H1 (cell line): Measurements from ENCODE around the gene HAGH. TPM values are rescaled to one million over a fixed set of nuclear protein-coding genes. Genes with fewer than 3 reads are reported as not detected.

Experiments
- GABPA ChIP-seq: IDR thresholded peaks from 2 replicates; pipeline ENCODE4 v1.6.1; 2011; ENCODE audit warnings: mild to moderate bottlenecking, low read length, moderate library complexity, borderline replicate concordance; ENCODE audit not compliant: insufficient read depth
- KDM1A ChIP-seq: fragments of 200-600, 300-600 bp; sonication (generic); IDR thresholded peaks from 2 replicates; pipeline ENCODE4 v1.7.1; 2016; ENCODE audit warnings: mild to moderate bottlenecking, low read length, borderline replicate concordance
- polyA plus RNA-seq, 7 experiments: library from polyadenylated mRNA; depleted of rRNA in 3 of 7; stranded (reverse) in 5 of 7; unstranded in 2 of 7; fragments of >200 nt in 5 of 7; fragments of 200-250 nt in 2 of 7; gene quantifications; 1 replicate in 5 of 7; 2 replicates in 1 of 7; 4 replicates in 1 of 7; pipeline versions ENCODE4 v1.2.1 to v1.2.3, GENCODE V29; 2011 to 2013; ENCODE audit warnings: missing spikeins in 2 of 7, mixed read lengths in 2 of 7
- total RNA-seq: library from RNA; stranded (reverse); fragmentation: NEBNext Ultra II Directional; extraction: Animal tissue kit (Norgen Biotek cat#: 25700); gene quantifications from 2 replicates; pipeline ENCODE4 v1.2.1, GENCODE V29; 2021

Gene HAGH
- total and polyA plus RNA-seq, 2 of the 8 experiments (the other 6 are each of a cell fraction or from before 2014, with no cell fraction given), result 28.7 to 40.6 TPM

GRCh38 chr16:1761751-1762150 lies 64.9 kb downstream of the HAGH start (continued):
- no peak for TF ChIP-seq GABPA
- TF ChIP-seq KDM1A, result no peak
